D721Med (cell line): Measurements from ENCODE around the gene SIGLEC6.

Experiments used
- DNase-seq: peaks from one replicate; pipeline ENCODE4 v3.0.0; 2011; ENCODE audit warnings: low spot score; ENCODE audit not compliant: insufficient read length
- FAIRE-seq: peaks from 2 replicates; lab custom pipeline; 2011; peaks lifted over from hg19 to GRCh38; lab: Jason Lieb, UNC
- TF ChIP-seq, protein P1 (sequence below): IDR thresholded peaks from 2 replicates; pipeline ENCODE4 v1.5.1; 2012; ENCODE audit warnings: mild to moderate bottlenecking, control low read depth; ENCODE audit not compliant: insufficient read depth; ENCODE audit errors: missing control alignments

Gene SIGLEC6

DNA sequence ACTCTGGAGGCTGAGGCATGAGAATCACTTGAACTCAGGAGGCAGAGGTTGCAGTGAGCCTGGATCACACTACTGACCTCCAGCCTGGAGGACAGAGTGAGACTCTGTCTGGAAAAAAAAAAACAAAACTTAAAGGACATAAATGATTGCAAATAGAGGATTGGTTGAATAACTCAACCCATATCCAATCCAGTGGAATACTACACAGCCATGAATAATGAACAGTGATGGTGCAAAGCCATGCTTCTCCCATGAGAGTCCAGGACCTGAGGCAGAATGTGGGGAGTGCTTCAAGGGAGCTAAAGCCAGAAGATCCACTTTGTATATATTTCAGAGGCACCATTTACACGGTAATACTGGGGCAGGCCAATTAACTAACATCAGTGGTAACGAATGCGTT is 55.3 kb downstream of the SIGLEC6 start:
- FAIRE-seq (no peak), DNase-seq (no peak)
- TF ChIP-seq, protein P1, sequence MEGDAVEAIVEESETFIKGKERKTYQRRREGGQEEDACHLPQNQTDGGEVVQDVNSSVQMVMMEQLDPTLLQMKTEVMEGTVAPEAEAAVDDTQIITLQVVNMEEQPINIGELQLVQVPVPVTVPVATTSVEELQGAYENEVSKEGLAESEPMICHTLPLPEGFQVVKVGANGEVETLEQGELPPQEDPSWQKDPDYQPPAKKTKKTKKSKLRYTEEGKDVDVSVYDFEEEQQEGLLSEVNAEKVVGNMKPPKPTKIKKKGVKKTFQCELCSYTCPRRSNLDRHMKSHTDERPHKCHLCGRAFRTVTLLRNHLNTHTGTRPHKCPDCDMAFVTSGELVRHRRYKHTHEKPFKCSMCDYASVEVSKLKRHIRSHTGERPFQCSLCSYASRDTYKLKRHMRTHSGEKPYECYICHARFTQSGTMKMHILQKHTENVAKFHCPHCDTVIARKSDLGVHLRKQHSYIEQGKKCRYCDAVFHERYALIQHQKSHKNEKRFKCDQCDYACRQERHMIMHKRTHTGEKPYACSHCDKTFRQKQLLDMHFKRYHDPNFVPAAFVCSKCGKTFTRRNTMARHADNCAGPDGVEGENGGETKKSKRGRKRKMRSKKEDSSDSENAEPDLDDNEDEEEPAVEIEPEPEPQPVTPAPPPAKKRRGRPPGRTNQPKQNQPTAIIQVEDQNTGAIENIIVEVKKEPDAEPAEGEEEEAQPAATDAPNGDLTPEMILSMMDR, result no peak

DNA sequence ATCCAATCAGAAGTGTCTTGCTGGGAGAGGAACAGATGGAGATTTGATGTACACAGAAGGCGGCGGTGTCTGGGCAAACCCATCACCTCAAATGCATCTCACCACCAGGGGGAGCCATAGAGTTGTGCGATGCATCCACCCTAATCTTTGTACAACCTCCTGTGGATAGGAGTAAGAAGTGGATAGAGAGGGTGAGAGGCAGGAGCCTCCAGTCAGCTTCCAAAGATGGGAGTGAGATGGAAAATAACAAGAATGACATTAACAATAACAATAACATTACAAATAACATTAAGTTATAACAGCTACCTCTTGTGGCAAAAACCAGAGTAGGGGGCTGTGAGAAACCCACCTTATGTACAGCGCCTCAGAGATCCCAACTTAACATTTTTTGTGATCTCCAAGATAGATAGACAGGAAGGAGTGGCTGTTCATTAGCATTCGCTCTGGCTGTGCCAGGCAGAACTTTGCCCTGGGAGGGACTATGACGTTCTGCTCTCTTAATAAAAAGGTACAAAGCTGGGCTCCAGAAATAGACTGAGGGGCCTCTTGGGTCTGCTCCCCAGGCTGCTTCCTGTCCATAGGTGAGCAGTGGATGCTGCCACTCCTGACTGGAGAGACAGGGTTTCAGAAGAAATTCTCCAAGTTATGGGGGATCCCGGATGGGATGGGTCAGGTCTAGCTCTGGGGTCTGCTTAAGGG is 58.3 kb downstream of the SIGLEC6 start:
- DNase-seq (no peak), FAIRE-seq (no peak)
- TF ChIP-seq, protein P1, result peak; percentile 83

DNA sequence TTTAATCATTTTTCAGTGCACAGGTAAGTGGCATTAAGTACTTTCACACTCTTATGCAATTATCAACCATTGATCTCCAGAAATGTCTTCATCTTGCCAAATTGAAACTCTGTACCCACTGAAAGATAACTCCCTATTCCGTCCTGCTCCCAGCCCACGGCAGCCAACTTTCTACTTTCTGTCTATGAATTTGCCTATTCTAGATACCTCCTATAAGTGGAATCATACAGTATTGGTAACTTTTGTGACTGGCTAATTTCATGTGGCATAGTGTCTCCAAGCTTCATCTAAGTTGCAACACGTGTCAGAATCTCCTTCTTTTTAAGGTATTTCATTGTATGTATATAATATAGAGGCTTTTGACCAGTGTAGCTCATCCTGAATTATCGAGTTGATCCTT is 58.9 kb downstream of the SIGLEC6 start:
- TF ChIP-seq, protein P1, result no peak
- FAIRE-seq, result no peak
- DNase-seq, result no peak

DNA sequence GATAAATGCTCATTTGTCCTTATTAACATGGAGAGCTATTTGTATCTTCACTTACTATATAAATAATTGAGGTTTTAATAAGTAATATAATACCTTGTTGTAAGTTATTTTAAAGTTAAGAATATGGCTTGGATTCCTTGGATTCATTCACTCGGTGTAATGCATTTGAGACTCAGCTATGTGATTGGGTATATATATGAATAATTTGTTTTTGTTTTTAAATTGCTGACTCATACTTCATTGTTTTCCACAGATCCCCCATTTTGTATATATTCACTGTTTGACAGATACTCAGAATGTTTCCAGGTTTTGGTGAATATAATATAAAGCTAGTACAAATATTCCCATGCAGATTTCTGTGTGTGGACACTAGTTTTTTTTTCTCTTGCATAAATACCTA is 59.9 kb downstream of the SIGLEC6 start:
- DNase-seq, result no peak
- no peak for FAIRE-seq
- TF ChIP-seq, protein P1, result no peak

DNA sequence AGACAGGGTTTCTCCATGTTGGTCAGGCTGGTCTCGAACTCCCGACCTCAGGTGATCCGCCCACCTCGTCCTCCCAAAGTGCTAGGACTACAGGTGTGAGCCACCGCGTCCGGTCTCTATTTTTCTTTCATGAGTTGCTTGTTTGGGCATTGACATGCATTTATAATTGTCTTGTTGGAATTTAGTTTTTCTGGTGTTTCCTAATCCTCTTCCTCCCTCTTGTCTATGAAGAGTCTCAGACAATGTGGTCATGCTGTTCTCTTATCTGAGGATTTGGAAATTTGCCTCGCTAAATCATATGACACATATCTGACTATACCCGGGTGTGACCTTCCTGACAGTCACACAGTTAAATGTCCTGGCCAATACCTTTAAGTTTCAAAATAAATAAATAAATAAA is 60.5 kb downstream of the SIGLEC6 start:
- TF ChIP-seq, protein P1, result no peak
- no peak for FAIRE-seq
- no peak for DNase-seq

GRCh38 chr19:51469629-51470028 is 61.8 kb downstream of the SIGLEC6 start:
- FAIRE-seq (no peak), DNase-seq (no peak)
- TF ChIP-seq, protein P1, result no peak

- TF ChIP-seq, protein P1, result no peak
- FAIRE-seq, result no peak
- no peak for DNase-seq
These were observed 62.3 kb downstream of the SIGLEC6 start for GRCh38 chr19:51469162-51469561.
